ENCODE results near the gene EEF1AKMT4.

DNA sequence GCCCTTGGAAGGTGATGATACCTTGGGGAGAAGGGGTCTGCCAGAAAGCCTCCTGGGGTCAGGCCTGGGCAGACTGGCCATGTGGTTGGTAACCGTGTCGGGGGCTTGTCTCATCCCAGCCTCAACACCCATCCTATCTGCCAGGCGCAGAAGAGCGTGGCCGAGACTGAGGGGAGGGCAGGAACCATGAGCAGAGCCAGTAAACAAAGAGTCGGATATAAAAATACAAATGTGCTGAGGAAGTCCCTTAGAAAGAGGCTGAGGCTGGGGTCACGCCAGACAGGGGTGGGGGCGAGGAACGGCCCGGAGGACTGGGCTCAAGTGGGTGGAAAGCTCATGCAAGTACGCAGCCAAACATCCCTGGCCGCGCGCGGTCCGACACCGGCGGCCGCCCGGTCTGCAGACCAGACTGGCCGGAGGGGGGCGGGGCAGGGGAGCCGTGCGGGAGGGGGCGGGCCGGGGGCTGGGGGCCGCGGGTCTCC, 10.0 kb downstream of the EEF1AKMT4 start:
- TF ChIP-seq, protein P1, sequence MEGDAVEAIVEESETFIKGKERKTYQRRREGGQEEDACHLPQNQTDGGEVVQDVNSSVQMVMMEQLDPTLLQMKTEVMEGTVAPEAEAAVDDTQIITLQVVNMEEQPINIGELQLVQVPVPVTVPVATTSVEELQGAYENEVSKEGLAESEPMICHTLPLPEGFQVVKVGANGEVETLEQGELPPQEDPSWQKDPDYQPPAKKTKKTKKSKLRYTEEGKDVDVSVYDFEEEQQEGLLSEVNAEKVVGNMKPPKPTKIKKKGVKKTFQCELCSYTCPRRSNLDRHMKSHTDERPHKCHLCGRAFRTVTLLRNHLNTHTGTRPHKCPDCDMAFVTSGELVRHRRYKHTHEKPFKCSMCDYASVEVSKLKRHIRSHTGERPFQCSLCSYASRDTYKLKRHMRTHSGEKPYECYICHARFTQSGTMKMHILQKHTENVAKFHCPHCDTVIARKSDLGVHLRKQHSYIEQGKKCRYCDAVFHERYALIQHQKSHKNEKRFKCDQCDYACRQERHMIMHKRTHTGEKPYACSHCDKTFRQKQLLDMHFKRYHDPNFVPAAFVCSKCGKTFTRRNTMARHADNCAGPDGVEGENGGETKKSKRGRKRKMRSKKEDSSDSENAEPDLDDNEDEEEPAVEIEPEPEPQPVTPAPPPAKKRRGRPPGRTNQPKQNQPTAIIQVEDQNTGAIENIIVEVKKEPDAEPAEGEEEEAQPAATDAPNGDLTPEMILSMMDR (IDR thresholded peaks at IDR 0.05): no peak
- TF ChIP-seq KDM5A (IDR thresholded peaks at IDR 0.05): no peak
- no peak for TF ChIP-seq CHD4 (IDR thresholded peaks at IDR 0.05; ENCODE audit: borderline replicate concordance)
- TF ChIP-seq FOSL2 (IDR thresholded peaks at IDR 0.05): no peak
- TF ChIP-seq FOSL2 (CRISPR knock-in tag; IDR thresholded peaks at IDR 0.05): no peak
